ENCODE results near the gene UBE2C. TPM values are rescaled to one million over a fixed set of nuclear protein-coding genes. Genes with fewer than 3 reads are reported as not detected.
A peak's percentile ranks its signal among the peaks of the same experiment; 100 is the strongest.
"Not testable (repeated sequence)": the region's sequence is repeated elsewhere in the genome, so short reads cannot be mapped to it uniquely, and the experiment has no call there.

Gene UBE2C
- total RNA-seq, result 3.5 TPM
- long read RNA-seq, partial matches to known transcripts, result 1 of 5 reads
- long read RNA-seq, other reads (novel, unspliced or antisense), result 0 of 5 reads

- peaks cover 11% of the 10 kb centered on the region for H3K4me1 ChIP-seq
- H3K36me3 ChIP-seq, result peaks cover 43% of the 10 kb centered on the region
- DNase-seq (peak; percentile 96), ATAC-seq (peak; percentile 99)
- H3K9me3 ChIP-seq, result no peaks in the 10 kb centered on the region
- intact Hi-C loops (cut with DNase I), result no loop called here
- H3K27me3 ChIP-seq (ENCODE audit: low read depth), result no peaks in the 10 kb centered on the region
- TF ChIP-seq CTCF (IDR thresholded peaks at IDR 0.05), result no peak
- peak within 1 kb of the TSS; percentile 63 for H3K4me3 ChIP-seq
- no peak within 1 kb of the TSS for H3K27ac ChIP-seq
These were observed at the start of gene UBE2C for GRCh38 chr20:45812157-45813005. Gene UBE2C (plus strand): TSS chr20:45812644. CDS start chr20:45812696, 52 bp downstream.

- not testable (repeated sequence) for ATAC-seq, H3K4me1 ChIP-seq
These were observed 47.7 kb upstream of the UBE2C start for GRCh38 chr20:45764618-45765282.

GRCh38 chr20:45765307-45765875, 47.1 kb upstream of the UBE2C start:
- Histone ChIP-seq H3K9me3 (no peaks in the 10 kb centered on the region), H3K27me3 (ENCODE audit: low read depth) (no peaks in the 10 kb centered on the region), H3K27ac (no peak overlapping the region), H3K4me1 (no peaks in the 10 kb centered on the region), H3K4me3 (no peak overlapping the region), H3K36me3 (no peaks in the 10 kb centered on the region)
- TF ChIP-seq CTCF (IDR thresholded peaks at IDR 0.05), result no peak
- ATAC-seq (no peak), DNase-seq (no peak)
- intact Hi-C loops (cut with DNase I), result no loop called here

More at GRCh38 chr20:45764618-45765282, 47.7 kb upstream of the UBE2C start:
- H3K36me3 ChIP-seq; intact Hi-C loops (cut with DNase I); H3K27me3 ChIP-seq (ENCODE audit: low read depth); H3K27ac ChIP-seq; DNase-seq; H3K4me3 ChIP-seq; H3K9me3 ChIP-seq: not testable (repeated sequence)

- Histone ChIP-seq H3K36me3 (no peaks in the 10 kb centered on the region), H3K9me3 (no peaks in the 10 kb centered on the region), H3K27me3 (ENCODE audit: low read depth) (no peaks in the 10 kb centered on the region), H3K4me1 (peaks cover 3% of the 10 kb centered on the region), H3K4me3 (no peak overlapping the region), H3K27ac (no peak overlapping the region)
- DNase-seq (no peak), ATAC-seq (peak in 1 of 2 donors; percentile 33)
- intact Hi-C loops (cut with DNase I), result no loop called here
- TF ChIP-seq CTCF (IDR thresholded peaks at IDR 0.05), result no peak
These were observed 46.5 kb upstream of the UBE2C start for GRCh38 chr20:45765980-45766379.

- no peak for ATAC-seq
- TF ChIP-seq CTCF (IDR thresholded peaks at IDR 0.05), result no peak
- no peak for DNase-seq
These were observed 44.0 kb upstream of the UBE2C start for GRCh38 chr20:45768479-45768878.

More at GRCh38 chr20:45768479-45768878, 44.0 kb upstream of the UBE2C start:
- Histone ChIP-seq H3K27ac (no peak overlapping the region), H3K4me3 (no peak overlapping the region), H3K27me3 (ENCODE audit: low read depth) (no peaks in the 10 kb centered on the region), H3K4me1 (peaks cover 12% of the 10 kb centered on the region), H3K9me3 (no peaks in the 10 kb centered on the region), H3K36me3 (no peaks in the 10 kb centered on the region)
- intact Hi-C loops (cut with DNase I), result no loop called here
